SIG-M5 (cell line): ENCODE data around the gene LRIG1.
"Not testable (repeated sequence)": the region's sequence is repeated elsewhere in the genome, so short reads cannot be mapped to it uniquely, and the experiment has no call there.

Source experiments
- DNase-seq: peaks from one replicate; lab custom pipeline; 2025; lab: John Stamatoyannopoulos, UW

The LRIG1 gene

DNA sequence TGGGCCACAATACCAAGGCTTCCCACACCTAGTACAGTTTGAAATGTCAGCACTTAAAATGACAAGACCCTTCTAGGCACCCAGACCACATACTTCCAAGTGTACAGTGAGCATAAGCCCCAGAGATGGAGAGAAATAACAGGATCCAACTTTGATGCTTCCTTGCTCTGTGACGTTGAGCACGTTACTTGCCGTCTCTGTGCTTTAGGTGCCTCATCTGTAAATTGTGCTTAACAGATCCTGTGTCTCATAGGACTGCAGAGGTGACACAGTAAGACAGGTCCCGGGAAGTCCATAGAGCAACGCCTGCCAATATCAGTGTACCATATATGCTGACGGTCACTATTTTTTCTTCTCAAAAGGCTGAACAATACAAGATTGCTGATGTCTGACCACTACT is 59.1 kb downstream of the LRIG1 start:
- no peak for DNase-seq

DNA sequence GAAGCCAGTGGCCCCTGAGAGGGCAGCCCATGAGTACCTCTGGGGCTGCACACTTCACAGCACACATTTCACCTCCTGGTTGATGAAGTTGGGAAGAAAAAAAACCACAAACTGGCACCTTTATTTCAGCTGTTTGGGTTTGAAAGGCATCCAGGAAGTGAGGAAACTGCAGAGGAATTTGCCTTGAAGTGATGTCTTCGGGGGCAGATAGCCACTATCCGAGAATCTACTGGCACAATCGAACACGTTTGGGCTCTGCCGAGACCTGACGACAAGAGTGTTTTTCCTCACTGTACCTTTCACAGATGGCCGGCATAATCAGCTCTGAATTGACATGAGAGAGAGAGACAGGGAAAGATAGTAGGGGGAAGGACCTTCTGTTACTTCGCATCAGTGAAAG is 59.7 kb downstream of the LRIG1 start:
- DNase-seq, result no peak

DNA sequence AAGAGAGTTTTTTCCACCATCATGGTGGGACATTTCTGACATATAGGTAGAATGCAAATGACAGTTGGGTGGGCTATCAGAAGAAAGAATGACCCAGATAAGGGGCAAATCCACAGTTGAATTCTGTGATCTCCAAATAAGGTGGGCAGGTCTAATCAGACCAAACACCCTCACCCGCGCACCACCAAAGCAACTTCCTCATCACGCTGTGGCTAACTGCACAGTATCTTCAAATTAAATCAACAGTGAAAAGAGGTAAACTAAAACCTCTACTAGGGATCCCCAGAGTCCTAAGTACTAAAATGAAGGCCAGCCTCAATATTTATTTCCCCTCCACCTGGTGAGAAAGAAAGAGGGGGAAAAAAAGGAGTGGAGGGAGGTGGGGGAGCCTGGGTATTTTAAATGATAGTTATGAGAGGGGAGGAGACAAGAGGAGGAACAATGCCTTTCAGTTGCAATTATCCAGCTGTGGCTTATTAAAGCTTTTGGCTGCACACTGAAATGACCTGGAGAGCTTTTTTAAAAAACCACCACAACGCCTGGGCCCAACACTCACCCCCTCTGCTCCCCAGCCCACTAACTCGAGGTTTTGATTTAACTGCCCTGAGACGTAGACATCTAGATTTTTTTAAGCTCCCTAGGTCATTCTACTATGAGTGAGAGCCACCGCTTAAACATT is 61.0 kb downstream of the LRIG1 start:
- DNase-seq, result no peak

DNA sequence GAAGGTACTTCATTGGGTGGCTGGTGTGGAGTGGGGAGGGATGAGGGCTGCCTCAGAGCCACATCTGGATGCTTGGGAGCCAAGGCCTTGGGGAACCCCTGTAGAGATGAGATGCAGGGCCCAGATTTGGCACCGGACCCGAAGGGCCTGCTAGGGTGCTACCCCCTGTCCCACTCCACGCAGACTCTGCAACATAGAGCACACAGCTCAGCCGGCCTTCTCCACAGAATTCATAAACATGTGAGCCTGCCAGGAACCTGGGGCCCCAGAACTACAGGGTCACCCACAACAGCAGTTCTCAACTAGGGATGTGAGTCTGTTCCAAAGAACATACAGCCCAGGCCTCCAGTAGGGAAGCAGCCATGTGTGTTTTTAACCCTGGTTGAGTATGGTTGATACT is 62.8 kb downstream of the LRIG1 start:
- DNase-seq, result no peak

DNA sequence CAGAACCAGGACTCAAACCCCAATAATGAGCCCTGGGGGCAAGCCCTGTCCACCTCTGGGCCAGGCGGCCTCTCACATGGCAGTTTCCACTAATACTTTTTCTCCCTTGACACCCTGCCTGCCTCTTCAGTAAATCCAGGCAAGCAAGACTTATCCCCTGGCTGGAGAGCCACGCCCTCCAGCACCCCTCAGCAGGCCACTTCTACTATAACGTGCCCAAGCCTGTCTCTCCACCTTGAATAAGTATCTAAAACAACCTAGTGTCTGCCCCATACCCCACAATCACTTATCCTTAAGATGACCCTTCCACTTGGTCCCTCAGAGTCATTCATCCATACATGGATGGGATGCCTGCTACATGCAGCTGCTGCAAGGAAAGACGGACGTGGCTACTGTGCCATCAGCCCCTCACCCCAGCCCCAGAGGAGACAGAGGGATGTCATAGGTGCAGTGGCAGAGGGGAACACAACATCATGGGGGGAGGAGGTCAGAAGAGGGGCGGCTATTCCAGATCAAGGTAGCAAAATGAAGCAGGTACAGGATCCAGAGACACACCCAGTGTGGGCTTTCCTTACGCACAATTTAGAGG is 63.4 kb downstream of the LRIG1 start:
- DNase-seq, result no peak

DNA sequence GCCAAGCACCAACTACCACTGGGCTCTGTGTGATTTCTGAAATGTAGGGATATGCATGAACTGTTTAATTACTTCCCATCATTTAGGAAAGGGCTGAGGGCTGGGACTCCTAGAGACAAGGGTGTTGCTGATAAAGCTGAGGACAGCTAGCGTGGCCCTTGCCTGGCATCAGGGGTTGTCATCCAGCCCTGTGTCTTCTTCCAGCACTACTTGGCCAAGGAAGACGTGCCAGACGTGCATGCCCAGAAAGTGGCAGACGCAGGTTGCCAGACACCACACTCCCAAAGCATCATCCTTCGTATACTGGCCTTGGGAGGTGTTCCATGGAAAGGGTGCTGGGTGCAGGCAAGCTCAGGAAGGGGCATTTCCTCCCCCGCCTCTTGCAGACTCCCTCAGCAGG is 64.8 kb downstream of the LRIG1 start:
- DNase-seq, result no peak

DNA sequence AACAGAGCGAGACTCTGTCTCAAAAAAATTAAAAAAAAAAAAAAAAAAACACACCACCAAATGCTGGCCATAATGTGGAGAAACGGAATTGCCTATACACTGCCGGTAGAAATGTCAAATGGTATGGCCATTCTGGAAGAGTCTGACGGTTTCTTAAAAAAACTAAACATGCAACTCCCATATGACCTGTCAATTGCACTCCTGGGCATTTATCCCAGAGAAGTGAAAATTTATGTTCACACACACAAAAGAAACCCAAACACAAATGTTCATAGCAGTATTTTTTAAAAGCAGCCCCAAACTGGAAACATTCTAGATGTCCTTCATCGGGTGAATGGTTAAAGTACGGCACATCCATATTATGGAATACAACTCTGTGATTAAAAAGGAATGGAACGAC is 66.1 kb downstream of the LRIG1 start:
- no peak for DNase-seq

DNA sequence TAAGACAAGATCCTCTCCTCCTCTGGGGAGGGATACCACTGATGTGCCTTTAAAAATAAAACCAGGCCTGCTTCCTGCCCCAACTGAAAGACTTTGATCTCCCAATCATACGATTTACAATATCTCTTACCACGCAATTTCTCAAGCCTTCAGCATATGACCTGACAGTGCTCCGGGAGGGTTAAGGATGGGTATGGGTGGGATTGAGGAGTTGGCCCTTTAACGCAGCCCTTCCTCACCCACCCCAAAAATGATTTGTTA is 67.4 kb downstream of the LRIG1 start:
- no peak for DNase-seq

DNA sequence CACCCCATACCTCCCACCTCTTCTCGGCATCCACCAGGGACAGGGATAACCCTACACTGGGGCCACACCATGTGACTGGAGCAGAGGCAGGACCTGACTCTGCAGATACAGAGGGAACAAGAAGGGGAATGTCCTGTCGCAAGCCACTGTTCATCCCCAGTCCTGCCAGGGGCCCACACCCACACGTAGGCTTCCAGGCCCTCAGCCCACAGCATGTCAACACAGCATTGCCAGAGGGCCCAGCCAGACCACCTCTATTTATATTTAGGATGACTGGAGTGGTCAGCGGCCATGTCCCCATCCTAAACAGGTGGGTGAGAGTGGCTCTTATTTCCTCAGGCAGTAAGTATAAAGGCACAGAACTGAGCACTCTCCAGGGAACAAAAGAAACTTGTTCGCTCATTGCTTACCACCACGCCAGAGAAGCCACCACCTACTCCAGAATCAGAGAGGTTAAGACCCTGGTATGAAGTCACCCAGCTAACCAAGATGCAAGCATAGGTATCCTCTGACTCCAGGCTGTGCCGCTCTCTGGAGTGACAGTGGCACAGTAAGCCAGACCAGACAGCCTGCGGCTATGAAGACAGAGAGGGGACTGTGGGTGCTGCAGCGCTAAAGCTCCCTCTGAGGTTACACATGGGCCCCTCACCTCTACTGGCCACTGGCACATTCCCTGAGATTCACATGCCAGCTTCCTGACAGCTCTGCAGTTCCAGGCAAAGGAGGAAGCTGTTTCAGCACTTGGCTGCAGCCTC is 67.9 kb downstream of the LRIG1 start:
- no peak for DNase-seq

DNA sequence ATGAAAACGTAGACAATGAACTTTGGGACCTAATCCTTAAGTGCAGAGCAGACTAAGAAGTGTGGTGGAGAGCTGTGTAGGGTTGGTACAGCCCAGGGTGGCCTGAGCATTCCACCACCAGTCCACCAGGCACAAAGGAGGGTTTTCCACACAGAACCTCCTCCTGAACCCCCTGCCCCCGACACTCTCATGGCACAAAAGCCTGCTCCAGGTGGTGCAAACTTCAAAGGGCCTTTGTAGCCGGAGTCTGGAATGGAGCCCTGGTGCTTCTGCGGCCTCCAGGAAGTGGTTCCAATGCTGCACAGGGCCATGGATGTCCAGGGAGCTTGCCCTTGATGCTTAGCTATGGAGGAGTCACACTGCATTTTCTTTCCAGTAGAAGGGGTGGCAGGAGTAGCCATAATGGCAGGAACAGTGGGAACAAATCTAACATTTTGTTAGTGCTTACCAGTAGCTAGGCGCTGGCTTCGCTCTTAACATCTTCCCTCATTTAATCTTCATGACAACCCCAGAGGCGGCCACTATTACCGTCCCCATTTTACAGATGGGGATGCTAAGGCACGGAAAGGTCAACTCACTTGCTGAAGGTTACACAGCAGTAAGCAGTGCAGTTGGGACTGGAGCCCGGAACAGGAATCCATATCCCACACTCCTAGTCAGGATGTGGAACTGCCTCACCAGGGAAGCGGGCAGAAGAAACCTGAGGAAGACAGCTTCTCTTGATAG is 68.6 kb downstream of the LRIG1 start:
- no peak for DNase-seq

DNA sequence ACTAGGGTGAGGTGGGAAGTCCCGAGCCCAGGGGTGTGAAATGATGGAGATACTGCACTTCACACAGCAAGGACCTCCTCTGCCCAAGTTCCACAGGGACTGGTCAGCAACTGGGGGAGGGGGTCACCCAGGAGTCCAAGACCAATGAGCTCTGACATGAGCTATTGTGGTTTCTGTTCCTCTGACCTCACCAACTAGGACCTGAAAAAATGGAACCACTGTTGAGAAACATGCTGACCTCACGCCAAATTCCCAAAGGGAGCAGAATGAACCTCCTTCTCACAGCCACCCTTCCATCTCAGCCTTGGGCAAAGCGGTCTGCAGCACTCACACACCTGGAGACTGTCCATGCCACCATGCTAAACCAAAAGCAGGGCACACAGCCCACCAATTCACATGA is 69.3 kb downstream of the LRIG1 start:
- no peak for DNase-seq

DNA sequence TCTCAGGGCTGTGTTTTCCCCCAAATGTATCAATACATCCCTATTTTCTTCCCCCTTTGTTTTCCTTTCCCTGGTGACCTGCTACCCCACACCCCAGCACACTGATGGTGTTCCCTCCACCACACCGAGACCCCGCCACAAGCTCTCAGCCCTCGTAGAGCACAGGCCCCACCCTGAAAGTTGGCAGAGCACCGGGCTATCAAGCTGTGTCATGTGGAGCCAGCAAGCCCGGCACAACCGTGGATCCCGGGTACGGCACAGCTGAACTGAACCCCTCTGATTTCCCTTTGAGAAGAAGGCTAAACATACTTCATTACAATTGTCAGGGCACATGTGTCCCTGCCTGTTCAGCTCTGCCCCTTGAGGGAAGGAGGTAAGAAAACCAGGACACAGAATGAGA is 69.9 kb downstream of the LRIG1 start:
- DNase-seq, result no peak

DNA sequence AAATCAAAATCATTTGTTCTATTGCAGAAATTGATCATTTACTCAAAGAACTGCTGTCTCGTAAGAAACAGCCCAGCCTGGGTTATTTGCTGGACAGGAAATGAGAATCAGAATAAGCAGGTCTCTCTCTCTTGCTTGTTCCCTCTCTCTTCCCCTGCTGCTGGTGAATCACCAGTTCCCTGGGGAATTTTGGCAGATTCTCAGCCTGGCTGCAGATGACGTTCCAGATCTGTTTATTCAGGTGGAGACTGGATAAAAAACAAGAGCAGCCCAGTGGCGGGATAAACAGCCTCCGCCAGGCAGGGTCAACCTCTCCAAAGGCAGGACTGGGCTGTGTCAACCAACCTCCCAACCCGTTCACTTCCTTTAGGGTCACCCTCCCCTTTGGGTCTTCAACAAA is 72.1 kb downstream of the LRIG1 start:
- DNase-seq, result no peak

DNA sequence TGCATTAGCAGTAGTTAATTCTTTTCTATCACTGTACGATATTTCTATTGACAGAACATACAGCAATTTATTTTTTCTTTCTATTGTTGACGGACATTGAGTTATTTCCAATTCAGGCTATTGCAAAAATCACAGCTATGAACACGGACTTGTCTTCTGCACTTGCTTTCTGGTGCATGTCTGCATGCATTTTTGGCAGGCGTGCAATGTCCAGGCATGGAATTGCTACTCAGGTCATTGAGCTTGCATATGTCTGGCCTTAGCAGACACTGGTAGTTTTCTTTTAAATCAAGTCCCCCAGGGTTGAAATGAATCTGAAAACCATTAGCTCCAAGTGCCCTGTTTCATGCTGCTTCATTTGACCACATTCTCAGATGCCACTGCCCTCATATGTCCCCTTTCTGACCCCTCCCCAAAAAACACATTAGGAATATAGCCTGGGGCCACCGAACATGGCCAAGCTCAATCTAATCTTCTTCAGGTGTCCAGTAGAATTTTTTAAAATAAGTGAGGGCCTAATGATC is 72.8 kb downstream of the LRIG1 start:
- no peak for DNase-seq

DNA sequence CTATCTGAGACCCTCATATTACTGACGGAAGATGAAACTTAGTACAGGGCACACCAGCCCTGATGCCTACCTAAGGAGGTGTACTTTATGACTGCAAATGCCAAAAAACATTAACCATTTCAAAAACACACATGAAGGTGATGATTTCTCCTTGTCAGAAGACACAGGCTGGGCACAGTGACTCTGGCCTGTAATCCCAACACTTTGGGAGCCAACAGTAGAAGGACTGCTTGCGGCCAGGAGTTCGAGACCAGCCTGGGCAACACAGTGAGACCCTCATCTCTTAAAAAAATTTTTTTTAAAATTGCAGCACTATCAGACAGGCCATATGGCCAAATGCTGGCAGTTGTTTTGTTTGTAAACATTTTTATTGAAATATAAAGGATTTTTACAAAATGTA is 73.5 kb downstream of the LRIG1 start:
- DNase-seq, result no peak

DNA sequence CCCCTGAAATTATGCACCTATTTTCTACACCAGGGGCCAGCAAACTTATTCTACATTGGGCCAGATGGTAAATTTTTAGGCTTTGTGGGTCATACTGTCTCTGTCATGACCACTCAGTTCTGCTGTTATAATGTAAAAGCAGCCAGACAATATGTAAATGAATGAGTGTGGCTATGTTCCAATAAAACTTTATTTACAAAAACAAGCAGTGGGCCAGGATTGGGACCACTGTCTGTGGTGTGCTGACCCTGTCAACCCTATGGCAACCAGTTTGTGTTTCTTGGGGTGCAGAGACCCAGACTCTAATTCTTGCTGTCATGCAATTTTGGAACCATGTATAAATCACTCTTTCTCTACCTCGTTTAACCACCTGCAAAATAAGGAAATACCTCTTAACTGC is 74.7 kb downstream of the LRIG1 start:
- no peak for DNase-seq

DNA sequence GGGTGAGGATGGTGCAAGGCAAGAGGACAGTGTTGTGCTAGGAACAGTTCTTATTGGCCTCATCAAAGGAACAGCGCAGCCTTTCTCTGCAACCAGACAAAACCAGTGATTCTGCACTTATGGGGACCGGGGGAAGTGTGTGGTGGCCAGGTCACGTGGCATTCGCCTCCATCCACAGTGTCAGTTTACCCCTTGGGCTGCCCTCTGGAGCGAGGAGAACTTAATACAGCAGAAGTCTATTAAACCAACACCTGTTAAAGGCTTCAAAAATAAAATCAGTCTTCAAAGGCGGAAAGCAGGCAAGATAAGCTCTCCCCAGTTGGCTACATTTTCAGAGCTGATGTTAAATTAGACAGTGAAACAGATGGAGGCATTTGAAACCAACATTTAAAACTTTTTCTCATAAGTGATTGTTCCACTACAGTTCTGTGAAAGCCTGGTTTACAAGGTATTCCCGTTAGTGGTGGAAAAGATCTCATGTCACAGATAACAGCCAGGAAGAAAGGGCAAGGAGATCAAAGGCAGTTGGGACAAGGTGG is 75.2 kb downstream of the LRIG1 start:
- no peak for DNase-seq

DNA sequence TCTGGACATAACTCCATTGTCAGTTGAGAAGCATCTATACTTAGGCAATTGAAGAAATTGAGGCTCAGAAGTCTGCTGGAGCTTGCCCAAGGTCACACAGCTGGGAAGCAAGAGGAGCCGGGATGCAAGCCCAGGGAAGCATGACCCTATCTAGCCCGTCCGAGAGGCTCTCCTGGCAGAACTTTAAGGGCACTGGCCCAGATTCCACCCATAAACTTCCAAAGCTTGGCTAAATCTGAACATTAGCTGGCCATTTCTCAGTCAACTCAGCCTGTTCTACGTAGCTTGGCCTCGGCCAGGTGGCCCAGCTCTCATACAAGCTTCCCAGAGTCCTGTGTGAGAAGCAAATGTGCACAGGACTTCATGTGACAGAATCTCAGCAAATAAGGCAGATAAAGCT is 75.8 kb downstream of the LRIG1 start:
- DNase-seq, result no peak

DNA sequence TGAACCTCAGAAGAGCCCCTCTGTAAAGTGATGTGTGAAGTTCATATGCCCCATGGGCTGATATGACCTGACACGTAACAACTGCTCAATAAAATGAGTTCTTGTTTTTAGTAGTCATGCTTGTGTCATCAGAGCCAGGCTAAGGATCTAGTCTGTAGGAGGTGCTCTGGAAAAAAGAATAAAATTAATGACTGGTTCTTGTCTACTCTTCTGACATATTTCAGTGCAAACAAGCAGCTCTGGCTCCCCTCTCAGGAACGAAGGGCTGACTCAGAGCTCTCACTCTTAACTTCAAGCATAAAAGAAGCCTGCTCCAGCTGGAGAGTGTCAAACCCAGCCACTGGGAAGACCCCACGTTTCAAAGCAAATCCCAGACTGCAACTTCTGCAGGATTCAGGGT is 77.0 kb downstream of the LRIG1 start:
- no peak for DNase-seq

DNA sequence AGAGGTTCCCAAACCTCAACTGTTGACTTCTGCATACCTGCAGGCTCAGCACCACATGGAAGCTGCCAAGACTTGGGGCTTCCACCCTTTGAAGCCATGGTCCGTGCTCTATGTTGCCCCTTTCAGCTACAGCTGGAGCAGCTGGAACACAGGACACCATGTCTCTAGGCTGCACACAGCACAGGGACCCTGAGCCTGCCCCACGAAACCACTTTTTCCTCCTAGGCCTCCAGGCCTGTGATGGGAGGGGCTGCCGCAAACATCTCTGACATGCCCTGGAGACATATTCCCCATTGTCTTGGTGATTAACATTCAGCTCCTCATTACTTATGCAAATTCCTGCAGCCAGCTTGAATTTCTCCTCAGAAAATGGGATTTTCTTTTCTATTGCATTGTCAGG is 78.9 kb downstream of the LRIG1 start:
- DNase-seq, result not testable (repeated sequence)

DNA sequence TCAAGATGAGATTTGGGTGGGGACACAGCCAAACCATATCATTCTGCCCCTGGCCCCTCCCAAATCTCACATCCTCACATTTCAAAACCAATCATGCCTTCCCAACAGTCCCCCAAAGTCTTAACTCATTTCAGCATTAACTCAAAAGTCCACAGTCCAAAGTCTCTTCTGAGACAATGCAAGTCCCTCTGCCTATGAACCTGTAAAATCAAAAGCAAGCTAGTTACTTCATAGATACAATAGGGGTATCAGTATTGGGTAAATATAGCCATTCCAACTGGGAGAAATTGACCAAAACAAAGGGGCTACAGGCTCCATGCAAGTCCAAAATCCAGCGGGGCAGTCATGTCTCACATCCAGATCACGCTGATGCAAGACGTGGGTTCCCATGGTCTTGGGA is 79.7 kb downstream of the LRIG1 start:
- DNase-seq, result not testable (repeated sequence)

DNA sequence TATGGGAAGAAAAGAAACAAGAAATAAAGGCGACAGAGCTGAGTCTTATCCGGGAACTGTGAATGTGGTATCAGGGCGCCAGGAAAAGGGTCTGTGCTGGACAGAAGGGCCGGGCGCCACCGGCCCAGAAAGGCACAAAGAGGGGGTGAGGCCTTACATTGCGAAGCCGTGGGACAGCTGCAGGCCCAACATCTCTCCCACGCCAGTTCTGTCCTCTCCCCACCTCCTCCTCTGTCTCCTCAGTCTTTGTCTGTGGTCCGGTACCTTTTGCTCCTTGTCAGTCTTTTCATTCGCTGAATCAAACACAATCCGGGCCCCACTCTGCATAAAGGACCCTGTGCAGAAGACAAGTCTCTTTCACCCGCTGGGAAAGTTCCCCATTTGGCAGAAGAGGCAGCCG is 81.8 kb downstream of the LRIG1 start:
- no peak for DNase-seq

DNA sequence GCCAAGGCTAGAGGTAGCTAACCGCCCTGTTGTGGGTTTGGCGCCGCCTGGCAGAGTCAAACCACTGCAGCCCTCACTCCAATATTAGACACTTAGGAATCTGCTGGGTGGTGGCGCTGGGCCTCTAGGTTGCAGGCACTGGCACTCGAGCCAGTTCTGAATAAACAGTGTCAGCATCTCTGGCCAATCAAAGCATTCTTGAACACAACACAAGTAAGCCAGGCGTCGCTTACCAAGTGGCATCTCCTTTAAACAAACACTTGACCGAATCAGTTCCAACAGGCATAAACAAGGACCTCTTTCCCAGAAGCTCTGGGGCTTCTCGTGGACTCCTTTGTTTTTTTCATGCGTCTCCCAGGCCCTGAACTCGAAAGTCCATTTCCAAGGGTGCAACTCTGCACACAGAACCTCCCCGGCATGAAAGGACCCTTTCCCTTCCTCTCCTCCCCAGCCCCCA is 82.3 kb downstream of the LRIG1 start:
- DNase-seq, result no peak
